KMS-11 (cell line): Measurements from ENCODE around the gene HS6ST2.

Experiments used
- H2AFZ ChIP-seq: fragments of 200-600 bp; sonication (generic); 2 replicates; pipeline ENCODE4 v1.6.1; 2016; ENCODE audit warnings: antibody characterized with exemption, mixed run types, low read depth
- H3K27ac ChIP-seq: fragments of 200-600 bp; sonication (generic); 2 replicates; pipeline ENCODE4 v1.6.1; 2016; ENCODE audit warnings: mild to moderate bottlenecking, mixed run types
- H3K27me3 ChIP-seq: fragments of 200-600 bp; sonication (generic); 2 replicates; pipeline ENCODE4 v1.6.1; 2017; ENCODE audit warnings: mild to moderate bottlenecking, low read depth, mixed run types, moderate library complexity; ENCODE audit not compliant: insufficient read depth
- H3K36me3 ChIP-seq: fragments of 200-600 bp; sonication (generic); 2 replicates; pipeline ENCODE4 v1.6.1; 2017; ENCODE audit warnings: mild to moderate bottlenecking, mixed run types; ENCODE audit not compliant: insufficient read depth
- H3K4me1 ChIP-seq: fragments of 200-600 bp; sonication (generic); 2 replicates; pipeline ENCODE4 v1.6.1; 2016; ENCODE audit warnings: mild to moderate bottlenecking, low read depth, mixed run types; ENCODE audit not compliant: poor library complexity, severe bottlenecking
- H3K4me2 ChIP-seq: fragments of 200-600 bp; sonication (generic); 2 replicates; pipeline ENCODE4 v1.7.0; 2016; ENCODE audit warnings: mild to moderate bottlenecking, mixed run types
- H3K4me3 ChIP-seq: fragments of 200-600 bp; sonication (generic); IDR thresholded peaks from 2 replicates; pipeline ENCODE4 v1.6.1; 2017; ENCODE audit warnings: low read depth, low read length, mixed read lengths; ENCODE audit not compliant: insufficient read depth
- H3K79me2 ChIP-seq: fragments of 200-600 bp; sonication (generic); 2 replicates; pipeline ENCODE4 v1.6.1; 2016; ENCODE audit warnings: low read depth, mixed run types; ENCODE audit not compliant: insufficient read depth
- H3K9ac ChIP-seq: fragments of 200-600 bp; sonication (generic); 2 replicates; pipeline ENCODE4 v1.6.1; 2016; ENCODE audit warnings: mild to moderate bottlenecking, mixed run types
- H4K20me1 ChIP-seq: fragments of 200-600 bp; sonication (generic); 2 replicates; pipeline ENCODE4 v1.6.1; 2016; ENCODE audit warnings: mild to moderate bottlenecking, mixed run types; ENCODE audit not compliant: insufficient read depth
- TF ChIP-seq, protein P1 (sequence below): fragments of 200-600 bp; sonication (generic); conservative IDR thresholded peaks from 2 replicates; pipeline ENCODE4 v1.6.1; 2017; ENCODE audit warnings: low read depth, mild to moderate bottlenecking, antibody characterized with exemption, low read length, moderate library complexity, mixed read lengths

HS6ST2 gene

DNA sequence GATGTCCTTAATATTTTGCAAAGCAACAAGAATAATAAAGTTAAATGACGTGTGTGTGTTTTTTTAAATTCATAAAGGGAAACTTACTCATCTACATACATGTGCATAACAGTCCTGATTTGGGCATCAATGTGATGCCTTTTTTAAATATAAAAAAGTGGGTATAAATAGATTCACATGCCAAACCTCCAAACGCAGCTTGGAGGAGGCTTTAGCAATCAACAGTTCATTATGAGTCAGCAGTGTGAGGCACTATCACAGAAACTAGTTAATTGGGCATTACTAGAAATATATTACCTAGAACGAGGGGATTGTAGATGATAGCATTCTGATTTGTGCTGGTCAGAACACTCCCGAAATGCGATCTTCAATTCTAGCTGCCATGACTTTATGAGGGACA is 115.1 kb downstream of the HS6ST2 start:
- H3K9ac ChIP-seq: no peak overlapping the region
- no peaks in the 10 kb centered on the region for H3K27me3 ChIP-seq
- TF ChIP-seq, protein P1, sequence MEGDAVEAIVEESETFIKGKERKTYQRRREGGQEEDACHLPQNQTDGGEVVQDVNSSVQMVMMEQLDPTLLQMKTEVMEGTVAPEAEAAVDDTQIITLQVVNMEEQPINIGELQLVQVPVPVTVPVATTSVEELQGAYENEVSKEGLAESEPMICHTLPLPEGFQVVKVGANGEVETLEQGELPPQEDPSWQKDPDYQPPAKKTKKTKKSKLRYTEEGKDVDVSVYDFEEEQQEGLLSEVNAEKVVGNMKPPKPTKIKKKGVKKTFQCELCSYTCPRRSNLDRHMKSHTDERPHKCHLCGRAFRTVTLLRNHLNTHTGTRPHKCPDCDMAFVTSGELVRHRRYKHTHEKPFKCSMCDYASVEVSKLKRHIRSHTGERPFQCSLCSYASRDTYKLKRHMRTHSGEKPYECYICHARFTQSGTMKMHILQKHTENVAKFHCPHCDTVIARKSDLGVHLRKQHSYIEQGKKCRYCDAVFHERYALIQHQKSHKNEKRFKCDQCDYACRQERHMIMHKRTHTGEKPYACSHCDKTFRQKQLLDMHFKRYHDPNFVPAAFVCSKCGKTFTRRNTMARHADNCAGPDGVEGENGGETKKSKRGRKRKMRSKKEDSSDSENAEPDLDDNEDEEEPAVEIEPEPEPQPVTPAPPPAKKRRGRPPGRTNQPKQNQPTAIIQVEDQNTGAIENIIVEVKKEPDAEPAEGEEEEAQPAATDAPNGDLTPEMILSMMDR: no peak
- H3K36me3 ChIP-seq: no peaks in the 10 kb centered on the region
- H3K4me3 ChIP-seq: no peak overlapping the region
- no peak overlapping the region for H3K4me2 ChIP-seq
- no peaks in the 10 kb centered on the region for H4K20me1 ChIP-seq
- H3K79me2 ChIP-seq: no peaks in the 10 kb centered on the region
- no peak overlapping the region for H3K27ac ChIP-seq
- H2AFZ ChIP-seq: no peak overlapping the region
- H3K4me1 ChIP-seq: no peaks in the 10 kb centered on the region

DNA sequence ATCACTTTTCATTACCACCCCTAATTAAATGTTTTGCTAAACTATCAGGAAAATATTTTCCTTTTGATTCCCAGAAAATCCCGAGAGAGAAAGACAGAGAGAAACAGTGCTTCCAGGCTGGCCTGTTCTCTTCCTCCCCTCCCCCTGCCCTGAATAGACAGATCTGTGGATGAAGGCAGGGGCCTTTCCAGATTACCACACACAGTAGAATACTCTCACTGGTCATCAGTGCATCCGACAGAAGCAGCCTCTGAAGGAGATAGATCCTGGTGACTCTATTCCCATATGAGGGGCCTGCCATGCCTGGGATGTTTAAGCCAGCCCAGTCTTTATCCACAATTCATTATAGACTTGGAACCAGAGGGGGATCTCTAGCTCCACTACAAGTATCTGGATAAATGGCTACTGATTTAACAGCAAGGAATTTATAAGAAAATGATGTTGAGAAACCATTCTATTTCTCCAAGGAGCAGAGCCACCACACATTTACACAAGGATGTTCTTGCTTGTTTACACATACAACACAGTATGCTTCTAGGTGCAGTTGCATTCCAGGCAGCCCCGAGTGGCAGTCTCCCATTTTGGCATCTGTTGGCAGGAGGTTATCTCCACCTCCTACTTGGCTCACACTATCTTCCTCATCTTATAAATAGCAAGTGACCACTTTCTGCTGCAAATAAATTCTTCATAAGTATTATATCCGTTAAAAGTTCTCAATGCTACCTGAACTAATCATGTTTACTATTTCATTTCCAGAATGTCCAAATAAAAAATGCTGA is 115.8 kb downstream of the HS6ST2 start:
- Histone ChIP-seq H3K9ac (no peak overlapping the region), H3K79me2 (no peaks in the 10 kb centered on the region), H3K4me3 (no peak overlapping the region), H3K27me3 (no peaks in the 10 kb centered on the region), H3K4me1 (no peaks in the 10 kb centered on the region), H3K36me3 (no peaks in the 10 kb centered on the region), H3K27ac (no peak overlapping the region), H3K4me2 (no peak overlapping the region), H2AFZ (no peak overlapping the region), H4K20me1 (no peaks in the 10 kb centered on the region)
- TF ChIP-seq, protein P1: no peak

DNA sequence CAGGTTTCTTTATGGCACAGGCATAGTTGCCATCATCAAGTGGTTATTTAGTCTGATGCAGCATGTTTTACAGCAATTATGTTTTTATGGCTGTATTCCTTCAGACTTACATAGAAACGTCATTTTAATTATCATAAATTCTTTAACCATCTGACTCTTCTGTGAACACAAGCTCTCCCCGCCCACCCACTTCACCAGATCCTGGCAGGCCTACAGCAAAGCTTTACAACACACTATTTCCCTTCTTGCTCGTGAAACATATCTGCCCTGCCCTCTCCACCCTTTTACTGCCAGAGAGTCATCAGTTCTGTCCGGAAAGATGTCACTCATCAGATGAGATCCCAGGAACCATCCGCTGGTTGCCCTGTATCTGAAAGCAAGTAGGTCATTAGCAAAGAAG is 120.5 kb downstream of the HS6ST2 start:
- Histone ChIP-seq H4K20me1 (no peaks in the 10 kb centered on the region), H3K9ac (no peak overlapping the region), H3K4me2 (no peak overlapping the region), H2AFZ (no peak overlapping the region), H3K79me2 (no peaks in the 10 kb centered on the region), H3K27me3 (no peaks in the 10 kb centered on the region), H3K36me3 (no peaks in the 10 kb centered on the region), H3K4me3 (no peak overlapping the region), H3K4me1 (no peaks in the 10 kb centered on the region), H3K27ac (no peak overlapping the region)
- TF ChIP-seq, protein P1: no peak

DNA sequence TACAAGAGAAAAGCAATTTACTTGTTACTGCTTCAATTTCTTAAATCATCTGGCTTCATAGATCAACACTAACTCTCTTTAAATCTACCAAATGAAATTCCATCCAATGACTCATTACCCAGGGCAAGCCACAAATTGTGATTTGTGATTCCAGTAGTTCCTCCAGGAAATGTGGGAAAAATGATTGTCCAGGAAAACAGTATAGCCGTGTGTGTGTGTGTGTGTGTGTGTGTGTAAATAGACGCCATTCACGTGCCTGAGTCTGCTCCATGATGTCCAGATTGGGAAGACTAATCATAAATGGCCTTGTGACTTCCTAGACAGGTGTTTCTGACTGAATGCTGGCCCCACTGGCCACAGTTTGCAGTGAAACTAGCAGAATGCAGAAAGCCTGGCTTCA is 121.3 kb downstream of the HS6ST2 start:
- Histone ChIP-seq H3K36me3 (no peaks in the 10 kb centered on the region), H3K27me3 (no peaks in the 10 kb centered on the region)

More for the DNA sequence above, 121.3 kb downstream of the HS6ST2 start:
- no peak overlapping the region for H3K9ac ChIP-seq
- peaks cover 5% of the 10 kb centered on the region for H3K4me1 ChIP-seq
- H3K4me3 ChIP-seq: no peak overlapping the region
- H2AFZ ChIP-seq: no peak overlapping the region
- no peaks in the 10 kb centered on the region for H3K79me2 ChIP-seq
- no peak overlapping the region for H3K4me2 ChIP-seq
- H4K20me1 ChIP-seq: no peaks in the 10 kb centered on the region
- TF ChIP-seq, protein P1: no peak
- no peak overlapping the region for H3K27ac ChIP-seq
